A673 (cell line): ENCODE measurements around the gene ESR1. TPM values are rescaled to one million over a fixed set of nuclear protein-coding genes. Genes with fewer than 3 reads are reported as not detected.

ENCODE experiments used
- BruUV-seq: library from RNA; stranded (reverse); fragments of 400-500 nt; replicated peaks from 2 replicates; lab custom pipeline; 2021; lab: Mats Ljungman, UMichigan
- CTCF ChIA-PET: fragments of 300-600 bp; sonication (Branson Sonifier 250); formaldehyde crosslinking; loops from one replicate; lab custom pipeline; 2022; ENCODE audit warnings: antibody characterized with exemption; lab: Charles Lee
- POLR2A ChIA-PET: fragments of 300-600 bp; sonication (Branson Sonifier 250); formaldehyde crosslinking; loops from one replicate; lab custom pipeline; 2022; ENCODE audit warnings: antibody characterized with exemption; ENCODE audit not compliant: low non-redundant PET; lab: Charles Lee
- DNase-seq: peaks from one replicate; pipeline ENCODE4 v3.0.0-alpha.2; 2015; ENCODE audit warnings: low spot score
- H3K27ac ChIP-seq: fragments of 200-600 bp; sonication (generic); 2 replicates; pipeline ENCODE4 v1.5.1; 2016; ENCODE audit warnings: mixed run types, low read depth, mild to moderate bottlenecking, mixed read lengths, antibody characterized with exemption, low read length; ENCODE audit not compliant: poor library complexity, severe bottlenecking
- H3K27me3 ChIP-seq: fragments of 200-600 bp; sonication (generic); replicated peaks from 2 replicates; pipeline ENCODE4 v1.6.1; 2017; ENCODE audit warnings: mixed run types, low read depth, mild to moderate bottlenecking, mixed read lengths, antibody characterized with exemption, low read length; ENCODE audit not compliant: insufficient read depth, poor library complexity
- H3K36me3 ChIP-seq: fragments of 200-600 bp; sonication (generic); 2 replicates; pipeline ENCODE4 v1.6.1; 2016; ENCODE audit warnings: mixed run types, mild to moderate bottlenecking, mixed read lengths, antibody characterized with exemption, low read length; ENCODE audit not compliant: insufficient read depth, poor library complexity, severe bottlenecking
- H3K4me1 ChIP-seq: fragments of 200-600 bp; sonication (generic); 2 replicates; pipeline ENCODE4 v1.6.1; 2017; ENCODE audit warnings: mixed run types, mild to moderate bottlenecking, mixed read lengths, antibody characterized with exemption, low read length; ENCODE audit not compliant: insufficient read depth, poor library complexity, severe bottlenecking
- H3K4me3 ChIP-seq: fragments of 200-600 bp; sonication (generic); 2 replicates; pipeline ENCODE4 v1.5.1; 2016; ENCODE audit warnings: low read depth, mixed run types, mild to moderate bottlenecking, mixed read lengths, low read length; ENCODE audit not compliant: poor library complexity, severe bottlenecking
- H3K9me3 ChIP-seq: fragments of 200-600 bp; sonication (generic); 2 replicates; pipeline ENCODE4 v1.6.1; 2016; ENCODE audit warnings: mixed run types, low read depth, mild to moderate bottlenecking, mixed read lengths, antibody characterized with exemption, low read length; ENCODE audit not compliant: poor library complexity, severe bottlenecking
- EZH2 ChIP-seq: fragments of 200-600 bp; sonication (generic); IDR thresholded peaks from 2 replicates; pipeline ENCODE4 v1.6.1; 2017; ENCODE audit warnings: borderline replicate concordance, low read depth, mild to moderate bottlenecking, mixed read lengths, antibody characterized with exemption, low read length; ENCODE audit not compliant: poor library complexity, severe bottlenecking
- intact Hi-C: fragments of 100-400 bp; cut with micrococcal nuclease; formaldehyde crosslinking; loops from one replicate; pipeline ENCODE4 v1.10.0; 2022; ENCODE audit not compliant: unreplicated experiment
- total RNA-seq: library from RNA; stranded (reverse); gene quantifications from 2 replicates; pipeline ENCODE4 v1.2.3, GENCODE V29; 2021
- TF ChIP-seq, protein P1 (sequence below): fragments of 300-800, 200-600 bp; sonication (generic); conservative IDR thresholded peaks from 2 replicates; pipeline ENCODE4 v1.5.1; 2017; ENCODE audit warnings: low read depth, mild to moderate bottlenecking, antibody characterized with exemption, low read length, moderate library complexity, mixed read lengths

Gene ESR1
- total RNA-seq, 1 experiment from 2014 or later = not detected

DNA sequence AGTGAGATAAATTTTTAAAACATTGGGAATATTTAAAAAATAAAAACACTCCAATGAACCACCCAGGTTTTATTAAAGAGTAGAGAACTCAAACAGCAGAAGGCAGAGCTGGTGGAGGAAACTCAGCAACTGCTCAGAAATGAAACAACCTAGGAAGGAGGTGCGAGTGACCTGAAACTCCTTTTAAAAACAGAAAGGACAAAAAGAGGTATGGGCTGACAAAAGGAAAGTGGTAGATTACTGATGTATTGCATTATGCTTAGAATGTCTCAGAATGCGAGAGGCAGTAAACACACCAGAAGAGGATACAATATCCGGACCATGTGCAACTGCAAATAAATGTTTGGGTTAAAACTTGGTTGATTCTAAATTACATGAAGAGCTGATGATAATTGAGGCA, 97.6 kb downstream of the ESR1 start:
- POLR2A ChIA-PET = no interaction called here
- DNase-seq = no peak
- Histone ChIP-seq H3K4me1 (no peaks in the 10 kb centered on the region), H3K9me3 (no peaks in the 10 kb centered on the region), H3K27me3 (no peaks in the 10 kb centered on the region), H3K27ac (no peak overlapping the region), H3K4me3 (no peak overlapping the region), H3K36me3 (no peaks in the 10 kb centered on the region)
- no TSS peak for BruUV-seq
- intact Hi-C loops = no loop called here
- TF ChIP-seq EZH2 = no peak
- TF ChIP-seq, protein P1, sequence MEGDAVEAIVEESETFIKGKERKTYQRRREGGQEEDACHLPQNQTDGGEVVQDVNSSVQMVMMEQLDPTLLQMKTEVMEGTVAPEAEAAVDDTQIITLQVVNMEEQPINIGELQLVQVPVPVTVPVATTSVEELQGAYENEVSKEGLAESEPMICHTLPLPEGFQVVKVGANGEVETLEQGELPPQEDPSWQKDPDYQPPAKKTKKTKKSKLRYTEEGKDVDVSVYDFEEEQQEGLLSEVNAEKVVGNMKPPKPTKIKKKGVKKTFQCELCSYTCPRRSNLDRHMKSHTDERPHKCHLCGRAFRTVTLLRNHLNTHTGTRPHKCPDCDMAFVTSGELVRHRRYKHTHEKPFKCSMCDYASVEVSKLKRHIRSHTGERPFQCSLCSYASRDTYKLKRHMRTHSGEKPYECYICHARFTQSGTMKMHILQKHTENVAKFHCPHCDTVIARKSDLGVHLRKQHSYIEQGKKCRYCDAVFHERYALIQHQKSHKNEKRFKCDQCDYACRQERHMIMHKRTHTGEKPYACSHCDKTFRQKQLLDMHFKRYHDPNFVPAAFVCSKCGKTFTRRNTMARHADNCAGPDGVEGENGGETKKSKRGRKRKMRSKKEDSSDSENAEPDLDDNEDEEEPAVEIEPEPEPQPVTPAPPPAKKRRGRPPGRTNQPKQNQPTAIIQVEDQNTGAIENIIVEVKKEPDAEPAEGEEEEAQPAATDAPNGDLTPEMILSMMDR = no peak
- CTCF ChIA-PET = no interaction called here

DNA sequence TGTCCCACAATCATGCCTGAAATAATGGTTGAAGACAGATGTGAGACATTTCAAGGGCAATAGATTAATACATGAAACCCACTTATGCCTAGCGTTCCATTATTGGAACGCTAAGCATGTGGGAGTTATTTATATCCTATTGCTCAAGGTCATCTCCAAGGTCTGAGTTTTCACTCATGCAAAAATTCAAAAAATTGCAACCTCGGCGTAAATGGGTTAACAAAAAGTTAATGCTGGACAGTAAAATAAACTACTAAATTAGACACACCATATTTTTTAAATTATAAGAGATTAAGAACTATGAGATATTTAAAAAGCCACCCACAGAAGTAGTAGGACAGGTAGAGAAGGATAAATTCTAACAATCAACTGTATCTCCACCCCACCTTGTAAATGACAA, 98.4 kb downstream of the ESR1 start:
- no peaks in the 10 kb centered on the region for H3K9me3 ChIP-seq
- no peak overlapping the region for H3K4me3 ChIP-seq
- DNase-seq = no peak
- POLR2A ChIA-PET = no interaction called here
- no peaks in the 10 kb centered on the region for H3K27me3 ChIP-seq
- H3K27ac ChIP-seq = no peak overlapping the region
- TF ChIP-seq EZH2 = no peak
- TF ChIP-seq, protein P1 = no peak
- H3K4me1 ChIP-seq = no peaks in the 10 kb centered on the region
- no peaks in the 10 kb centered on the region for H3K36me3 ChIP-seq
- CTCF ChIA-PET = no interaction called here
- intact Hi-C loops = no loop called here
- BruUV-seq = no TSS peak

DNA sequence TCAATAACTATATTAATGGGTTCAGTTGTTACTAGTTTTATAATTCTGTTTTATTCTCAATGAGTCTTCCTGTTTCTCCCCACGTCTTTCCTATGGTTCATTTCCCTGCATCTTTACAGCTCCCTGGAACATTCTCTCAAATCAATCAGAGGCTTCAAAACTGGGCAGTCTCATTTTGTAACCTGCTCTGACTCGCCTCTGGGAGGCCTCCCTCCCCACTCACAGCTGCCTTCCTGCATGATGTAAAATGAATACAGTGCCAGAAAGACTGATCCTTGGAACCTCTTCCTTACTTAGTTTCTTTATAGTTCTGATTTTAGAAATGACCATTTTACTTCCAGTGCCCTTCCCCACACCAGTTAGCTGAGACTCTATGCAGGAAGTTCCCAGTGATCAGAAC, 103.9 kb downstream of the ESR1 start:
- intact Hi-C loops = no loop called here
- TF ChIP-seq, protein P1 = no peak
- no peak for TF ChIP-seq EZH2
- ChIA-PET CTCF (no interaction called here), POLR2A (no interaction called here)
- DNase-seq = no peak
- no peak overlapping the region for H3K4me3 ChIP-seq
- no TSS peak for BruUV-seq
- no peak overlapping the region for H3K27ac ChIP-seq
- H3K36me3 ChIP-seq = no peaks in the 10 kb centered on the region
- H3K4me1 ChIP-seq = no peaks in the 10 kb centered on the region
- no peaks in the 10 kb centered on the region for H3K9me3 ChIP-seq
- H3K27me3 ChIP-seq = no peaks in the 10 kb centered on the region
